ENCODE measurements around the gene EXT2. TPM values are rescaled to one million over a fixed set of nuclear protein-coding genes. Genes with fewer than 3 reads are reported as not detected.

The EXT2 gene
- total RNA-seq, 1 experiment from 2014 or later = 42.9 TPM

- Histone ChIP-seq H3K23me2 (ENCODE audit: insufficient read length, low read depth, low read length, poor library complexity, severe bottlenecking) (peaks cover 1% of the 10 kb centered on the region), H2AFZ (ENCODE audit: low read length) (no peak overlapping the region), H3K56ac (ENCODE audit: insufficient read length, low read depth, low read length) (no peak overlapping the region), H2BK5ac (ENCODE audit: insufficient read length, low read length) (no peak overlapping the region), H3K14ac (ENCODE audit: insufficient read depth, low read length) (no peak overlapping the region), H3K4me1 (ENCODE audit: insufficient read depth, low read length) (no peaks in the 10 kb centered on the region), H2BK12ac (ENCODE audit: insufficient read length, low read depth, low read length) (no peak overlapping the region), H3K23ac (ENCODE audit: insufficient read length, low read depth, low read length) (no peak overlapping the region), H3K4me2 (ENCODE audit: insufficient read depth, insufficient read length, low read length) (no peak overlapping the region), H4K5ac (ENCODE audit: insufficient read length, low read depth, low read length) (no peak overlapping the region), H3T11ph (ENCODE audit: low read length) (no peak overlapping the region), H2AK5ac (ENCODE audit: insufficient read length, low read length) (no peak overlapping the region), H4K91ac (ENCODE audit: insufficient read length, low read depth, low read length) (no peak overlapping the region), H3K27me3 (ENCODE audit: insufficient read depth, low read length) (no peaks in the 10 kb centered on the region), H3K4ac (ENCODE audit: low read depth, low read length) (no peak overlapping the region), H4K8ac (replicated peaks; ENCODE audit: insufficient read length, low read depth, low read length) (no peak overlapping the region), H3K27ac (ENCODE audit: insufficient read length, low read depth, low read length) (no peak overlapping the region), H3K79me1 (ENCODE audit: insufficient read depth, low read depth, low read length, poor library complexity, severe bottlenecking) (no peaks in the 10 kb centered on the region), H3K9me3 (ENCODE audit: control insufficient read depth, low read depth, low read length) (no peaks in the 10 kb centered on the region), H2BK15ac (ENCODE audit: low read depth, low read length) (no peak overlapping the region), H2BK120ac (ENCODE audit: low read depth, low read length, poor library complexity, severe bottlenecking) (no peak overlapping the region), H3K9ac (ENCODE audit: extremely low read depth, insufficient read length, low read length) (no peak overlapping the region), H3K18ac (ENCODE audit: insufficient read length, low read depth, low read length) (no peak overlapping the region), H3K79me2 (ENCODE audit: insufficient read depth, low read length) (no peaks in the 10 kb centered on the region), H2BK20ac (ENCODE audit: low read depth, low read length, poor library complexity, severe bottlenecking) (no peak overlapping the region), H4K20me1 (ENCODE audit: control insufficient read depth, insufficient read depth, insufficient read length) (no peaks in the 10 kb centered on the region)
- peaks cover 2 to 15% (median 5%) of the 10 kb centered on the region in 3 experiments; a peak in 5 of 7 replicates for H3K36me3 Mint-ChIP-seq (ENCODE audit: insufficient read depth in 1 of 3, low read depth in 3 of 3)
- DNase-seq = no peak
- H3K4me3 Mint-ChIP-seq = no peak overlapping the region
- H3K4me1 Mint-ChIP-seq = peaks cover 5 to 6% of the 10 kb centered on the region in 2 experiments; a peak in 2 of 4 replicates
- no peak for TF ChIP-seq CTCF (conservative IDR thresholded peaks at IDR 0.05)
- H3K9me3 Mint-ChIP-seq = peaks cover 16 to 20% of the 10 kb centered on the region in 2 experiments
- peaks cover 4% of the 10 kb centered on the region for H3K27me3 Mint-ChIP-seq (ENCODE audit: low read depth)
- H3K27ac Mint-ChIP-seq = no peak overlapping the region
- WGBS (ENCODE audit: extremely low coverage, insufficient read length, low lambda C conversion rate) = no CpG with 5 or more reads among the region's 1 CpG
Observed at GRCh38 chr11:44090539-44090938, 4.9 kb upstream of the EXT2 start.
